Epithelial cell of umbilical artery (primary cell): ENCODE measurements around the gene MAPK8. TPM values are rescaled to one million over a fixed set of nuclear protein-coding genes. Genes with fewer than 3 reads are reported as not detected.

Experiments used
- total RNA-seq: library from RNA; depleted of rRNA; stranded (reverse); fragments of >200 nt; gene quantifications from 2 replicates; pipeline ENCODE4 v1.2.3, GENCODE V29; 2014

The MAPK8 gene
- 39.2 and 52.0 TPM in 2 replicates for total RNA-seq

DNA sequence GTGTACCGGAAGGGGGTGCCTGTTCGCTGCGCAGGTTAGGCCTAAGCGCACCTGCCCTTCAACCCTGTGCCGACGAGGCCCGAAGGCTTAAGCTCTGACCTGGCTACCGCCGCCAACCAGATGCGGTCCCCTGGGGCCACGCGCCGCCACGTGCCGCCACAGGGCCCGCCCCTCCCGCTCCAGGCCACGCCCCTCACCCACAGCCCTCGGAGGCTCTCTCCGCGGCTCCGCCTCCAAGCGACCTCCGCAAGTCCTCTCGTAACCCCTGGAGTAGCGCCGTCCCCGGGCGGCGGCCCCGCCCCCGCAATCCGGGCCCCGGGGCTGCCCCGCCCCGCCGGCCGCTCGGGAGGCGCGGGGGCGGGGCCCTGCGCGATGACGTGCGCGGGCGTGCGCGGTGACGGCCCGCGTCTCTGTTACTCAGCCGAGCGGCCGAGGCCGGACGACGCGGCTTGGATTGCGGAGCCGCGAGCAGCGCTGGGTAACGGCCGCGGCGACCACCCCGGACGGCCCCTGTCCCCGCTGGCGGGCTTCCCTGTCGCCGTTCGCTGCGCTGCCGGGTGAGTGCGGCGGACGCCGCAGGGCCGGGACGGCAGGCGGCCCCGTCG is at the start of gene MAPK8:
TSS of gene MAPK8 (plus strand) at position 413 of the 605 bp plus-strand sequence. CDS start 94,984 bp downstream, outside the sequence.

DNA sequence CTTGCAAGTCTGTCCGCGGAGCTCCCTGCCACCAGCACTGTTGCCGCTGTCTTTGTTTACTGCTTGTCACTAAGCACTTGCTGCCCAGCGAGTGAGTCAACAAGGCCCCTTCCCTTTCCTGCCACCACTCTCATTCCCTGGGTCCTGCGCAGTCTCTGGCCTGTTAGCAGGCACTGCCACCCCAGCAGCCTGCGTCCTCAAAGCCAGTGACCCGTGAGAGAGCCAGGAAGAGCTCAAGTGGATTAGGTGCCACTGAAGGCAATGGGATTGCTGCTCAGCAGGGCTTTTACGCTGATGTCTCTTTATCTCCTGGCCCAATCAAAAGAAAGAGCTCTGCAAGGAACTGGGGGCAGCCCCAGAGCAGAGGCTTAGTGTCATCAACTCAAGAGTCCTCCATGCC is 31.8 kb upstream of the MAPK8 start, which contains the start of gene FRMPD2:
TSS of gene FRMPD2 (minus strand) at position 61 of the 400 bp plus-strand sequence. CDS start 129 bp downstream, outside the sequence.

Other genes with a start within 250 kb of the MAPK8 start
- not detected in 2 replicates for gene FRMPD2, start 32.0 kb upstream of the MAPK8 start, total RNA-seq